Ovary (tissue), 3 donors: ENCODE measurements around the gene IQSEC1.

Experiments
- EP300 ChIP-seq: sonication (generic); formaldehyde crosslinking; IDR thresholded peaks from one replicate; pipeline ENCODE4 v1.6.1; 2017; ENCODE audit warnings: antibody characterized with exemption
- POLR2A ChIP-seq: fragments of 450-650 bp; IDR thresholded peaks from one replicate; pipeline ENCODE4 v1.6.1; 2017; ENCODE audit warnings: antibody characterized with exemption, mild to moderate bottlenecking, moderate library complexity
- TF ChIP-seq, protein P1 (sequence below), 3 donors: fragments of 450-650 bp in 2 of 3; fragments of 200-600 bp in 1 of 3; IDR thresholded peaks; one replicate each; pipeline versions ENCODE4 v1.5.1 to v1.8.0; 2016 to 2022; ENCODE audit warnings: antibody characterized with exemption in 3 of 3, mild to moderate bottlenecking in 1 of 3
- donor health status: DM: no; HTN: no; CAD: no.

DNA sequence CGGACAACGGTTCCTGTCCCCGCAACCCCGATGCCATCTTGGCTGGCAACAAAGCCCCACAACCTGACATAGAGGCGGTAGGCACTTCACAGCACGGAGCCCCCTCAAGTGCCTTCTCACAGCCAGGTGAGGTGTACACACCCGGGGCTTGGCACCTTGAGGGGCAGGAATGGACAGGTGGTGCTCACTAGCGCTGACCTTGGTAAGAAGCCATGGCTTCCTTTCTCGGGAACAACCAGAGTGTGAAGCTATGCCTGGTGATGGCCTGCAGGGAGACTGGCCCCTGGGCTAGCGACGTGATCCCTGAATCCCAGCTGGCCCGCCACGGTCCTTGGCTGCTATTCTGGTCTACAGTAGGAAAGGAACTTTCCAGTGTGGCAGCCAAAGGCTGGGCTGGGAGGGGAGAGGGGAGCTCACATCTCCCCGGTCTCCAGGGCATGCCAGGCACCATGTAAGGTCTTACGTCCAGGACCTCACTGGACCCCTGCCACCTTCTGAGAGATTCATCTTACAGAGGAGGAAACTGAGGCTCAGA, 161.3 kb downstream of the IQSEC1 start:
- TF ChIP-seq, protein P1, sequence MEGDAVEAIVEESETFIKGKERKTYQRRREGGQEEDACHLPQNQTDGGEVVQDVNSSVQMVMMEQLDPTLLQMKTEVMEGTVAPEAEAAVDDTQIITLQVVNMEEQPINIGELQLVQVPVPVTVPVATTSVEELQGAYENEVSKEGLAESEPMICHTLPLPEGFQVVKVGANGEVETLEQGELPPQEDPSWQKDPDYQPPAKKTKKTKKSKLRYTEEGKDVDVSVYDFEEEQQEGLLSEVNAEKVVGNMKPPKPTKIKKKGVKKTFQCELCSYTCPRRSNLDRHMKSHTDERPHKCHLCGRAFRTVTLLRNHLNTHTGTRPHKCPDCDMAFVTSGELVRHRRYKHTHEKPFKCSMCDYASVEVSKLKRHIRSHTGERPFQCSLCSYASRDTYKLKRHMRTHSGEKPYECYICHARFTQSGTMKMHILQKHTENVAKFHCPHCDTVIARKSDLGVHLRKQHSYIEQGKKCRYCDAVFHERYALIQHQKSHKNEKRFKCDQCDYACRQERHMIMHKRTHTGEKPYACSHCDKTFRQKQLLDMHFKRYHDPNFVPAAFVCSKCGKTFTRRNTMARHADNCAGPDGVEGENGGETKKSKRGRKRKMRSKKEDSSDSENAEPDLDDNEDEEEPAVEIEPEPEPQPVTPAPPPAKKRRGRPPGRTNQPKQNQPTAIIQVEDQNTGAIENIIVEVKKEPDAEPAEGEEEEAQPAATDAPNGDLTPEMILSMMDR (IDR thresholded peaks at IDR 0.05) = no peak
- TF ChIP-seq EP300 (no peak), POLR2A (no peak)
